ENCODE data around the gene C6orf89.

C6orf89 gene

DNA sequence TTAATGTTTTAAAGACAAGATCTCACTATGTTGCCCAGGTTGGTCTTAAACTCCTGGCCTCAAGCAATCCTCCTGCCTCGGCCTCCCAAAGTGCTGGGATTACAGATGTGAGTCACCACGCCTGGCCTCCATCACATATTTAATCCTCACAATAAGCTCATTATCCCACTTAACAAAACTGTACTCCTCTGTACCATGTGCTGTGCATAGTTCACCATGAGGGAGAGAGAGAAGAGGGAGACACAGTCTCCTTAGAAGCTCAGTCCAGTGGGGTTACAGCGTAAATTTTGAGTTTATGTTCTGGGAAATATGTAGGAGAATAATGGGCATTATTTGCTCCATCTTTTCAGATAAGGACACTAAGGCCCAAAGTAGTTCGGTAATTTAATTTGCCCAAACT lies 38.6 kb upstream of the C6orf89 start:
- no peak overlapping the region for H3K4me3 Mint-ChIP-seq
- peaks cover 20 to 23% of the 10 kb centered on the region in 2 donors for H3K27me3 Mint-ChIP-seq
- H3K27ac Mint-ChIP-seq = no peak overlapping the region
- peaks cover 20 to 39% of the 10 kb centered on the region in 2 donors for H3K36me3 Mint-ChIP-seq
- no peak for DNase-seq
- ATAC-seq (replicated peaks) = no peak
- H3K4me1 Mint-ChIP-seq = peaks cover 12% of the 10 kb centered on the region in 2 donors
- no peaks in the 10 kb centered on the region for H3K9me3 Mint-ChIP-seq

- no peaks in the 10 kb centered on the region for H3K9me3 Mint-ChIP-seq
- H3K4me1 Mint-ChIP-seq = peaks cover 12% of the 10 kb centered on the region in 2 donors
- peaks cover 23 to 45% of the 10 kb centered on the region in 2 donors for H3K36me3 Mint-ChIP-seq
- H3K27me3 Mint-ChIP-seq = peaks cover 20 to 23% of the 10 kb centered on the region in 2 donors
- DNase-seq = no peak
- H3K27ac Mint-ChIP-seq = no peak overlapping the region
- H3K4me3 Mint-ChIP-seq = no peak overlapping the region
- no peak for ATAC-seq (replicated peaks)
Measured at GRCh38 chr6:36847991-36848390, 37.8 kb upstream of the C6orf89 start.

DNA sequence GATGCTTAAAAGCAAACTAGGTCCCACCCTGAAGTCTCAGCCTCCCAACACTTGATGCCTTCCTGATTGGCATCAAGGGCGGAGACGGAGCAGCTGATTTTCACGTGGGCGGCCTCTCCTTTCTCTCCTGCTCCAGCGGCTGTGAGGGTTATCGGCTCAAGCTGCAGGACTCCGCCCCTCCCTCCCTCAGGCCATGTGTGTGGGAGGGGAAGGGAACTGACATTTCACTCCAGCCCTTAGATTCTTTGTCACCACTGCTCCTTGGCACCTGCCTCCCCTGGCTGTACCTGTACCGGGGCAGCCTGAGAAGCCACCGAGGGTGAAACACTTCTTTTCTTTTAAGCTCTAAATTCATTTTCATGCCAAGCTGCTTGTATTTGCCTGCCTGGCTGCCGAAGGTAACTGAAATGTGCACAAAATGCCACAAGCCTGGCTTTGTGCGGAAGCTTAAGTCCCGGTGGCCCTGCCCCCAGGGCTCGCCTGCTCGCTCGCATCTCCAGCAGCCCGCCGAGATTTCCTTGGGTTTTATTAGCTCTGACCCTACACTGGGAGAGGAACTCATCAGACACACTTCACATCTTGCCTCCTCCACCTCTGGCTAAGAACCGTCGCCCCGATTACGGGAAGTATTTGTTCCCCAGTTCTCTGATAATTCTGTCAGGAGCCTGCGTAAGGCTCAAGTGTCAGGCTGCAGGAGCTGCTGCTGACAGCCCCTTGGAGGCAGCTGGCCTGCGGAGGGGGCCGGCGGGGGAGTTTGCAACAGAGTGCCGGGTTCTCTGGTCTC lies 36.9 kb upstream of the C6orf89 start:
- peaks cover 12% of the 10 kb centered on the region in 2 donors for H3K4me1 Mint-ChIP-seq
- peaks cover 25 to 53% of the 10 kb centered on the region in 2 donors for H3K36me3 Mint-ChIP-seq
- H3K27me3 Mint-ChIP-seq = peaks cover 20 to 23% of the 10 kb centered on the region in 2 donors
- H3K27ac Mint-ChIP-seq = peak overlapping the region; percentile 33
- DNase-seq = no peak
- peak; percentile 49 to 57 for ATAC-seq (replicated peaks)
- peak overlapping the region; percentile 27 to 41 for H3K4me3 Mint-ChIP-seq
- H3K9me3 Mint-ChIP-seq = no peaks in the 10 kb centered on the region

DNA sequence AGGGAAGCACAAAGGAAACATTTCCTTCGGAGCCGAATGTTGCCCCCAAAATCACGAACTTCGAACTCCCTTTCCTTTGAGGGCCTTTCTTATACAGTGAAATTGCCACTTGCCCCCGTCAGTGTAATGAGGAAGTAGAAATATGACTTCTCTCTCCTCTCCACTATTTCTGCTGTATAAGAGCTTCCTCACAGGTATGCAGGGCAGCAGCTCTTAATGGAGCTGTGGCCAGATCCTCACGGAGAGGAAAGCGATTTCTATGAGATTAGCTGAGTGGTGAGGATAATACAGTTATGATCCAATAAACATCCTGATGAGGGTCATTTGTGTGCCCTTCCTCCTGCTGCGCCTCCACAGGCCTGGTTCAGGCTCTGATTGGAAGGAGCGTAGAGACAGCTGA lies 35.7 kb upstream of the C6orf89 start:
- Mint-ChIP-seq H3K4me1 (peaks cover 12% of the 10 kb centered on the region in 2 donors), H3K27ac (no peak overlapping the region), H3K4me3 (no peak overlapping the region), H3K36me3 (peaks cover 32 to 63% of the 10 kb centered on the region in 2 donors), H3K27me3 (peaks cover 20 to 23% of the 10 kb centered on the region in 2 donors), H3K9me3 (no peaks in the 10 kb centered on the region)
- DNase-seq (no peak), ATAC-seq (replicated peaks) (no peak)

- no peaks in the 10 kb centered on the region for H3K9me3 Mint-ChIP-seq
- peaks cover 13 to 18% of the 10 kb centered on the region in 2 donors for H3K27me3 Mint-ChIP-seq
- H3K27ac Mint-ChIP-seq = no peak overlapping the region
- DNase-seq = no peak
- H3K4me1 Mint-ChIP-seq = peaks cover 12% of the 10 kb centered on the region in 2 donors
- H3K4me3 Mint-ChIP-seq = no peak overlapping the region
- peak in 1 of 2 donors; percentile 29 for ATAC-seq (replicated peaks)
- peaks cover 35 to 63% of the 10 kb centered on the region in 2 donors for H3K36me3 Mint-ChIP-seq
Measured at GRCh38 chr6:36851149-36851614, 34.6 kb upstream of the C6orf89 start.

DNA sequence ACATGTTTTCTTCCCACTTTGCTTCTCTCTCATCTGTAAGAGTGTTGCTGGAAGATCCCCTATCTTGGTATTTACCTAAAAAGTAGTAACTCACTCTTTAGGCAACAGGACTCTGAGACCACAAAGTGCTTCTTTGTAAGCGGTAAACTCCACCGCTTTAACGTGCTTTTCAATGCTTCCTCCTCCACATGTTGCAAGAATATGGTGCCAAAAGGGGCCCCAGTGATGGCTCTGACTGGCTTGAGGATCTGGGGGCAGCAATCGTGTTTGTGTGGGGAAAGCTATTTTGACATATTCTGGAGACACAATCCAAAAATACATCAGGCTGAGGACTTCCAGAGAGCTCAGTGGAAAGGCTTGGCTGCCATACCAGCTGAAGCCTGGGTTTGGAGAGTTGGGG lies 34.1 kb upstream of the C6orf89 start:
- H3K36me3 Mint-ChIP-seq = peaks cover 40 to 67% of the 10 kb centered on the region in 2 donors
- DNase-seq (no peak), ATAC-seq (replicated peaks) (no peak)
- H3K4me1 Mint-ChIP-seq = peaks cover 12% of the 10 kb centered on the region in 2 donors
- H3K9me3 Mint-ChIP-seq = no peaks in the 10 kb centered on the region
- H3K27me3 Mint-ChIP-seq = peaks cover 13 to 18% of the 10 kb centered on the region in 2 donors
- H3K27ac Mint-ChIP-seq = no peak overlapping the region
- H3K4me3 Mint-ChIP-seq = no peak overlapping the region

- no peak for ATAC-seq (replicated peaks)
- H3K4me1 Mint-ChIP-seq = peaks cover 12% of the 10 kb centered on the region in 2 donors
Measured at GRCh38 chr6:36852481-36853147, 33.1 kb upstream of the C6orf89 start.

GRCh38 chr6:36853325-36853724 lies 32.4 kb upstream of the C6orf89 start:
- no peak overlapping the region for H3K4me3 Mint-ChIP-seq
- no peaks in the 10 kb centered on the region for H3K9me3 Mint-ChIP-seq
- H3K36me3 Mint-ChIP-seq = peaks cover 43 to 75% of the 10 kb centered on the region in 2 donors

More at GRCh38 chr6:36852481-36853147, 33.1 kb upstream of the C6orf89 start:
- Mint-ChIP-seq H3K27me3 (peaks cover 13 to 18% of the 10 kb centered on the region in 2 donors), H3K27ac (no peak overlapping the region), H3K36me3 (peaks cover 43 to 75% of the 10 kb centered on the region in 2 donors), H3K9me3 (no peaks in the 10 kb centered on the region), H3K4me3 (no peak overlapping the region)
- DNase-seq = no peak

GRCh38 chr6:36855750-36856149 lies 30.0 kb upstream of the C6orf89 start:
- H3K4me1 Mint-ChIP-seq = peaks cover 0 to 2% of the 10 kb centered on the region in 2 donors
- peaks cover 44 to 68% of the 10 kb centered on the region in 2 donors for H3K36me3 Mint-ChIP-seq
- no peak overlapping the region for H3K4me3 Mint-ChIP-seq
- no peak overlapping the region for H3K27ac Mint-ChIP-seq
- no peak for ATAC-seq (replicated peaks)
- no peak for DNase-seq
- H3K9me3 Mint-ChIP-seq = no peaks in the 10 kb centered on the region
- no peaks in the 10 kb centered on the region for H3K27me3 Mint-ChIP-seq

More at GRCh38 chr6:36853325-36853724, 32.4 kb upstream of the C6orf89 start:
- H3K27ac Mint-ChIP-seq = peak overlapping the region; percentile 56
- H3K27me3 Mint-ChIP-seq = peaks cover 10 to 16% of the 10 kb centered on the region in 2 donors
- DNase-seq = no peak
- ATAC-seq (replicated peaks) = no peak
- peaks cover 12% of the 10 kb centered on the region in 2 donors for H3K4me1 Mint-ChIP-seq

- Mint-ChIP-seq H3K27ac (no peak overlapping the region), H3K27me3 (no peaks in the 10 kb centered on the region), H3K9me3 (no peaks in the 10 kb centered on the region), H3K4me3 (no peak overlapping the region), H3K4me1 (peaks cover 0 to 2% of the 10 kb centered on the region in 2 donors), H3K36me3 (peaks cover 42 to 70% of the 10 kb centered on the region in 2 donors)
- no peak for ATAC-seq (replicated peaks)
- DNase-seq = no peak
Measured at GRCh38 chr6:36856277-36856676, 29.5 kb upstream of the C6orf89 start.

DNA sequence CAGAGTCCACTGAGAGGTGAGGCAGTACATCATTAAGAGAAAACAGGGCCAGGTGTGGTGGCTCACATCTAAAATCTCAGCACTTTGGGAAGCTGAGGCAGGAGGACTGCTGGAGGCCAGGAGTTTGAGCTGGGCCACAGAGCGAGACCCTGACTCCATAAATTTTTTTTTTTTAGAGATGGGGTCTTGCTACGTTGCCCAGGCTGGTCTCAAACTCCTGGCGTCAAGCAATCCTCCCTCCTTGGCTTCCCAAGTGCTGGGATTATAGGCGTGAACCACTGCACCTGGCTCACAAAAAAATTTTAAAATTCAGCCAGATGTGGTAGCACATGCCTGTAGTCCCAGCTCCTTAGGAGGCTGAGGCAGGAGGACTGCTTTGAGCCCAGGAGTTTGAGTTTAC lies 28.4 kb upstream of the C6orf89 start:
- H3K27me3 Mint-ChIP-seq = no peaks in the 10 kb centered on the region
- ATAC-seq (replicated peaks) (no peak), DNase-seq (no peak)
- H3K9me3 Mint-ChIP-seq = no peaks in the 10 kb centered on the region
- H3K36me3 Mint-ChIP-seq = peaks cover 37 to 65% of the 10 kb centered on the region in 2 donors
- H3K27ac Mint-ChIP-seq = no peak overlapping the region
- no peak overlapping the region for H3K4me3 Mint-ChIP-seq
- peaks cover 0 to 2% of the 10 kb centered on the region in 2 donors for H3K4me1 Mint-ChIP-seq

DNA sequence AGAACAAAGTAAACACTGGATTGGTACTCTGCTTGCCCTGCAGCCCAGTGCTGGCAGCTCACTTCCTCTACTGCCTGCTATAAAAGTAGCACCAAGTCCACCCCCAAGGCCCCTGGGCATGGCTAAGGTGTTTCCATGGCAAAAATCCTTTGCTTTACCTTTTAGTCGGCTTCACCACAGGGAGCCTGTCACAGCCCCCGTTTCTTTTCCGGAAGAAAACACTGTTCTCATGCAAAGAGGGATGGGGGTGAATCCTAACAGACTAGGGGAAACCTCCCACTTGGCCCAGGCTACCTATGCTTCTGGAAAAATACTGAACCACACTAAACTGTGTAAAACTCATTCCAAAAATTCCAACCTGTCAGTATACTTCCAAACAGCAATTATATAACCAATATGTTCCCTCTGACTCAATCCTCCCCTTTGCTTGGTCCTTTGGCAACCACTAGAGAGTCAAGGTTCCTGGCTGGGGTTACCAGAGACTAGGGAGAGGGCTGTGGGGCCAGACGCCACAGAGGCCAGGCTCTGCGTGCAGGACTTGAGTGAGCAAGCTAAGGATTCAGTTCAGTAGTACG lies 27.3 kb upstream of the C6orf89 start:
- peaks cover 39 to 61% of the 10 kb centered on the region in 2 donors for H3K36me3 Mint-ChIP-seq

DNA sequence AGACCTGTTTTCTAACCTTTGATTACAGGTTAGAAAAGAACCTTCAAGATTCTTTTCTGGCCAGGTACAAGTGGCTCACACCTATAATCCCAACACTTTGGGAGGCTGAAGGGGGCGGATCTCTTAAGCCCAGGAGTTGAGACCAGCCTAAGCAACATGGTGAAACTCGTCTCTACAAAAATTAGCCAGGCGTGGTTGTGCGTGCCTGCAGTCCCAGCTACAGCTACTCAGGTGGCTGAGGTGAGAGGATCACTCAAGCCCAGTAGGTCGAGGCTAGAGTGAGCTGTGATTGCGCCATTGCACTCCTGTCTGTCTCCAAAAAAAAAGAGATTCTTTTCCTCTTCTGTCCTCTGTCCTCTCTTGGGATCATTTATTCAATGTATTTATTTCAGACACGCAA lies 25.6 kb upstream of the C6orf89 start:
- DNase-seq (no peak), ATAC-seq (replicated peaks) (no peak)
- H3K4me3 Mint-ChIP-seq = no peak overlapping the region
- H3K27ac Mint-ChIP-seq = no peak overlapping the region
- H3K9me3 Mint-ChIP-seq = no peaks in the 10 kb centered on the region
- peaks cover 40 to 62% of the 10 kb centered on the region in 2 donors for H3K36me3 Mint-ChIP-seq
- H3K4me1 Mint-ChIP-seq = peaks cover 7 to 10% of the 10 kb centered on the region in 2 donors
- no peaks in the 10 kb centered on the region for H3K27me3 Mint-ChIP-seq

More for the DNA sequence above, 27.3 kb upstream of the C6orf89 start:
- Mint-ChIP-seq H3K4me3 (no peak overlapping the region), H3K27ac (peak overlapping the region; percentile 38), H3K4me1 (peaks cover 0 to 4% of the 10 kb centered on the region in 2 donors), H3K9me3 (no peaks in the 10 kb centered on the region), H3K27me3 (no peaks in the 10 kb centered on the region)
- DNase-seq (no peak), ATAC-seq (replicated peaks) (no peak)

GRCh38 chr6:36862164-36862847 lies 23.4 kb upstream of the C6orf89 start:
- peaks cover 7 to 10% of the 10 kb centered on the region in 2 donors for H3K4me1 Mint-ChIP-seq
- ATAC-seq (replicated peaks) = no peak
- no peak overlapping the region for H3K27ac Mint-ChIP-seq

More at GRCh38 chr6:36862164-36862847, 23.4 kb upstream of the C6orf89 start:
- Mint-ChIP-seq H3K27me3 (no peaks in the 10 kb centered on the region), H3K9me3 (no peaks in the 10 kb centered on the region), H3K4me3 (no peak overlapping the region), H3K36me3 (peaks cover 32 to 68% of the 10 kb centered on the region in 2 donors)
- no peak for DNase-seq

All from stimulated activated naive B cell treated with anti-CD40 and anti-IgM and Interleukin-4, amounts not matched to agents 10 μg/mL and 1 μg/mL and 100 μg/mL, for 72 hours (primary cell).